ENCODE measurements around the gene INSM1. TPM values are rescaled to one million over a fixed set of nuclear protein-coding genes. Genes with fewer than 3 reads are reported as not detected.

INSM1 gene
- total RNA-seq, 2 donors from 2014 or later: 0.35 to 0.73 TPM

GRCh38 chr20:20342066-20342465 is 25.8 kb upstream of the INSM1 start:
- no peaks in the 10 kb centered on the region for H3K27me3 ChIP-seq (ENCODE audit: control insufficient read depth, insufficient read depth, low read length, poor library complexity, severe bottlenecking)
- peaks cover under 1% of the 10 kb centered on the region for H3K9me3 Mint-ChIP-seq
- no peak overlapping the region for H3K27ac Mint-ChIP-seq
- H3K36me3 ChIP-seq (ENCODE audit: control insufficient read depth, insufficient read depth, low read length): no peaks in the 10 kb centered on the region
- no peak for DNase-seq
- H3K36me3 Mint-ChIP-seq (ENCODE audit: low read depth): no peaks in the 10 kb centered on the region
- no peak overlapping the region for H3K27ac ChIP-seq (ENCODE audit: low read depth, low read length)
- H3K27me3 Mint-ChIP-seq (ENCODE audit: insufficient read depth): no peaks in the 10 kb centered on the region
- no peak overlapping the region for H3K4me3 Mint-ChIP-seq
- H3K9ac ChIP-seq (ENCODE audit: extremely low read depth, low read length, poor library complexity, severe bottlenecking): no peak overlapping the region
- no peaks in the 10 kb centered on the region for H3K4me1 ChIP-seq (ENCODE audit: control insufficient read depth, insufficient read depth, low read length)
- 89 to 100% methylated on average over 2 to 4 of the region's 5 CpGs for WGBS, 2 experiments (ENCODE audit: insufficient coverage in 1 of 2, insufficient read length in 1 of 2)
- H3K4me1 Mint-ChIP-seq: no peaks in the 10 kb centered on the region
- no peaks in the 10 kb centered on the region for H3K9me3 ChIP-seq (ENCODE audit: control insufficient read depth, low read length)
- no peak overlapping the region for H3K4me3 ChIP-seq (ENCODE audit: low read length)
- no peak for TF ChIP-seq CTCF (conservative IDR thresholded peaks at IDR 0.05)

DNA sequence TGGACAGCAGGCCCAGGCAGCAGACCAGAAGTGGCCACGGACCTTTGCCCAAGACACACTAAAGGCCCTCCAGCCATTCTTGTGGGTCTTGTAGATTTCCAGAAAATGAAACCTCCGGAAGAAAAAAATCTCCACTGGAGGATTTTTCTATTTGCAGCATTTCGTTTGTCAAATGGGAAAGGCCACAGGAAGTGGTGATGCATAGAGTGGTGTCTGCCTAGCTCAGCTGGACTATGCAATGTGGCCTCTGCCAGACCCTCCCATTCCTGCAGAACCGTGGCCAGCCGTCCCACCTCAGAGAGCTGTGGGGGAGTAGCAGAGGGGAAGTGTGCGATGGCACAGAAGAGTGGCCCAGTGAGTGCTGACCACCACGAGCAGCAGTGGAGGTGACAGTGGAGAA is 24.0 kb upstream of the INSM1 start:
- no peak overlapping the region for H3K9ac ChIP-seq (ENCODE audit: extremely low read depth, low read length, poor library complexity, severe bottlenecking)
- WGBS, 2 experiments (ENCODE audit: insufficient coverage in 1 of 2, insufficient read length in 1 of 2): 86 to 96% methylated on average over 2 to 7 of the region's 7 CpGs
- H3K4me1 ChIP-seq (ENCODE audit: control insufficient read depth, insufficient read depth, low read length): no peaks in the 10 kb centered on the region
- no peaks in the 10 kb centered on the region for H3K36me3 ChIP-seq (ENCODE audit: control insufficient read depth, insufficient read depth, low read length)
- Mint-ChIP-seq H3K27me3 (ENCODE audit: insufficient read depth) (no peaks in the 10 kb centered on the region), H3K36me3 (ENCODE audit: low read depth) (no peaks in the 10 kb centered on the region), H3K9me3 (peaks cover 9% of the 10 kb centered on the region), H3K27ac (no peak overlapping the region), H3K4me3 (no peak overlapping the region), H3K4me1 (no peaks in the 10 kb centered on the region)
- H3K27me3 ChIP-seq (ENCODE audit: control insufficient read depth, insufficient read depth, low read length, poor library complexity, severe bottlenecking): no peaks in the 10 kb centered on the region
- no peak overlapping the region for H3K4me3 ChIP-seq (ENCODE audit: low read length)
- no peak for DNase-seq
- TF ChIP-seq CTCF (conservative IDR thresholded peaks at IDR 0.05): no peak
- no peak overlapping the region for H3K27ac ChIP-seq (ENCODE audit: low read depth, low read length)
- H3K9me3 ChIP-seq (ENCODE audit: control insufficient read depth, low read length): no peaks in the 10 kb centered on the region

DNA sequence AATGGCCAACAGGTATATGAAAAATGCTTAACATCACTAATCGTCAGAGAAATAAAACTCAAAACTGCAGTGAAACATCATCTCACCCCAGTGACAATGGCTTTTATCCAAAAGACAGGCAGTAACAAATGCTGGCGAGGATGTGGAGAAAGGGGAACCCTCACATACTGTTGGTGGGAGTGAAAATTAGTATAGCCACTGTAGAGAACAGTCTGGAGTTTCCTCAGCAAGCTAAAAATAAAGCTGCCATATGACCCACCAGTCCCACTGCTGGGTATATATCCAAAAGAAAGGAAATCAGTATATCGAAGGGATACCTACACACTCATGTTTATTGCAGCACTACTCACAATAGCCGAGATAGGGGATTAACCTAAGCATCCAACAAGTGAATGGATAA is 23.4 kb upstream of the INSM1 start:
- Histone ChIP-seq H3K27ac (ENCODE audit: low read depth, low read length) (no peak overlapping the region), H3K4me1 (ENCODE audit: control insufficient read depth, insufficient read depth, low read length) (no peaks in the 10 kb centered on the region), H3K36me3 (ENCODE audit: control insufficient read depth, insufficient read depth, low read length) (no peaks in the 10 kb centered on the region), H3K4me3 (ENCODE audit: low read length) (no peak overlapping the region), H3K9ac (ENCODE audit: extremely low read depth, low read length, poor library complexity, severe bottlenecking) (no peak overlapping the region), H3K9me3 (ENCODE audit: control insufficient read depth, low read length) (no peaks in the 10 kb centered on the region), H3K27me3 (ENCODE audit: control insufficient read depth, insufficient read depth, low read length, poor library complexity, severe bottlenecking) (no peaks in the 10 kb centered on the region)
- Mint-ChIP-seq H3K27me3 (ENCODE audit: insufficient read depth) (peaks cover 3% of the 10 kb centered on the region), H3K27ac (no peak overlapping the region), H3K36me3 (ENCODE audit: low read depth) (no peaks in the 10 kb centered on the region), H3K4me3 (no peak overlapping the region), H3K9me3 (peaks cover 9% of the 10 kb centered on the region), H3K4me1 (no peaks in the 10 kb centered on the region)
- no peak for DNase-seq
- TF ChIP-seq CTCF (conservative IDR thresholded peaks at IDR 0.05): no peak
- 84 to 100% methylated on average over 1 to 4 of the region's 4 CpGs for WGBS, 2 experiments (ENCODE audit: insufficient coverage in 1 of 2, insufficient read length in 1 of 2)
